Activated naive CD4-positive, alpha-beta T cell treated with anti-CD3 and anti-CD28 coated beads, Interleukin-2, amount 50 U/mL, for 16 hours (primary cell): Measurements from ENCODE around the gene ETV4.

ENCODE experiments used
- DNase-seq: peaks from one replicate; pipeline ENCODE4 v3.0.0-alpha.2; 2020

Gene ETV4

DNA sequence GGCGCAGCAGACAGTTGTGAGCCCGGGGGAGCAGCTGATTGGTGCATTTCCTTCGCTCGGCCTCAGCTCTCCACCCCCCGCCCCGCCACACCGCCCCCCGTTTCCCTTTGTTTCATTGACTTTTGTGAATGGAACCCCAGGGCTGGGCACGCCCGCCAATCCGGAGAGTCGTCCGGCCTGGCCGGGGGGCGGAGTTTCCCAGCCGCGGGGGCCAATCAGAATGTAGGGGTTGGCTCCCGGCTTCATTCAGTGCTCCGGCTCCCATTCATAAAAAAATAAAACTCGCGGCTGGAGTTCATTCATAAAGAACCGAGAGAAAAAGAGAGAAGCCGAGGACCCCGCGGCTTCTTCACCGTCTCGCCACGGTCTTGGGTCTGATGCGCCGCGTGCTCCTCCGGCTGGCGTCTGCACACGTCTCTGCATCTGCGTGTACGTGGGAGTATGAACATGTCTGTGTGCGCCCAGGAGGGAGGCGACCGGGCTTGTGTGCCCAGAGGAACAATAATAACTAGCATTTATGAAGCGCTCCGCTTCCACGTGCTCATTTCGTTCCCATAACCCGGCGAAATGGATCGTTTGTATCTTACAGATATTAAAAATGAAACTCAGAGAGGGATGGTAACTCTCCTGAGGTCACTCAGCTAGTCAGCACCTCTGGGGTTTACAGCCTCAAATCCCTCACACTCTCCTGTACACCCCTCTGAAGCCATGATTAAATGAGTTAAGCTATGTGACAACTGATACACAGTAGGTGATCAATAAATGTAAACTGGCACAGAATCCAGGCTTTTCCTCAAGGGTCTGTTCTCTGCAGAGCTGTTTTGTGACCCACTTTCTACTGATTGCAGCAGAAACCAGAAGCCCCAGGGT is at the start of gene ETV4:
ETV4 (minus strand) TSS at position 22 of the 870 bp plus-strand sequence. CDS start 723 bp downstream, outside the sequence.
- peak; percentile 93 for DNase-seq

DNA sequence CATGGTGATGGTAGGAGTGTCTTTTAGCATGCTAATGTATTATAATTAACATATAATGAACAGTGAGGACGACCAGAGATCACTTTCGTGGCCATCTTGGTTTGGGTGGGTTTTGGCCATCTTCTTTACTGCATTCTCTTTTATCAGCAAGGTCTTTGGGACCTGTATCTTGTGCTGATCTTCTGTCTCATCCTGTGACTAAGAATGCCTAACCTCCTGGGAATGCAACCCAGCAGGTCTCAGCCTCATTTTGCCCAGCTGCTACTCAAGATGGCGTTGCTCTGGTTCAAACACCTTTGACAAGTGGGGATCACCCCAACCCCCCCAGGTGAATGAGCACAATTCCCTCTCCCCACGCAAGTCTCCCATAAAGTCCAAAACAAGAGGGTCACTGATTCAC is 49.3 kb upstream of the ETV4 start:
- DNase-seq, result no peak

DNA sequence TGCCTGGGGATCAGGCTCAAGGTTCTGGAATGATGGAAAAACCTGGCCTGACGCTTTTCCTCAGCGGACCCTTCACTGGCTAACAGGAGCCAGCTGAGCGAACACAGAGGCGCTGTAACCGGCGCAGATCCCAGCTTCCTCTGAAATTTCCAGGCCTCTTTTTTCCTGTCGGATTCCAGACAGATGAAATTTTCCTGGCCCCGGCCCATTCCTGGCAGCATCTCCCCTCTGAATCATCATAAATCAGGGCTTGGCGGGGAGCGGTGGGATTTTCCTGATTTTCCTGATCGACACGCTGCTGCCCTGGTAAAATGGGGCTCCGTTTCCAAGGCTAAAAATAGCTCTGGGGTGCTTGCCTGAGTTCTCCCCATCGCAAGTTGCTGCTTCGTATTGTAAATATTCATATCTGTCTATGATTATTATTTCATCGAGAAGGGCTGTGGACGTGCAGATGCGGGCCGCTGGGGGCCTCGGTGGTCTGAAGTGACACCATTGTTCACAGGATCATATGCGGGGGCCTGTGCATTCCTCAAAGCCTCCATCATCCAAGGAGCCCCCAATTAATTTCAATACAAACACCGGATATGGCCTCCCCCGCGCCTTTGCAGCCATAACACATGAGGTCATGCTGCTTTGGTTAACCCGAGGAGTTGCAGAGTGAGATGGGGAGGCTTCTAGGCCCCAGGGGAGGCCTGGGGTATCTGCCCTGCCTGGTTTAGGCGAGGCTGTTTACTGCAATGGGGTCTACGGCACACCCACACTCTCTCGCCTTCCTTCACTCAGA is 45.8 kb upstream of the ETV4 start:
- no peak for DNase-seq

DNA sequence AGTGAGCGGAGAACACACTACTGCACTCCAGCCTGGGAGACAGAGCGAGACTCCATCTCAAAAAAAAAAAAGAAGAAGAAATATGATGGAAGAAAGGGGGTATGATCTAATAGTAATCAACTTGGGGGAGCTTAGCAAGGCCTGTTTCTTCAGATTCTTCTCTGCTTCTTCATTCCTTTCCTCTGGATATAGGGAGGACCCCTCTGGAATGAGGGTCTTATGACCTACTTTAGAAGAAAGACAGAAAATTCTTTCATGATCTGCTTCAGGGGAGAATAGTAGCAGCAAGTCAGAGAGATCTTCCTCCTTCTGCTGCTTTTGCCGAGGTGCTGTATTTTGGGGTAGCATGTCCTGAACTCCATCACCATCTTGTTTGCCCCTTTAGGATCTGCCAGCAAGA is 44.9 kb upstream of the ETV4 start:
- no peak for DNase-seq

DNA sequence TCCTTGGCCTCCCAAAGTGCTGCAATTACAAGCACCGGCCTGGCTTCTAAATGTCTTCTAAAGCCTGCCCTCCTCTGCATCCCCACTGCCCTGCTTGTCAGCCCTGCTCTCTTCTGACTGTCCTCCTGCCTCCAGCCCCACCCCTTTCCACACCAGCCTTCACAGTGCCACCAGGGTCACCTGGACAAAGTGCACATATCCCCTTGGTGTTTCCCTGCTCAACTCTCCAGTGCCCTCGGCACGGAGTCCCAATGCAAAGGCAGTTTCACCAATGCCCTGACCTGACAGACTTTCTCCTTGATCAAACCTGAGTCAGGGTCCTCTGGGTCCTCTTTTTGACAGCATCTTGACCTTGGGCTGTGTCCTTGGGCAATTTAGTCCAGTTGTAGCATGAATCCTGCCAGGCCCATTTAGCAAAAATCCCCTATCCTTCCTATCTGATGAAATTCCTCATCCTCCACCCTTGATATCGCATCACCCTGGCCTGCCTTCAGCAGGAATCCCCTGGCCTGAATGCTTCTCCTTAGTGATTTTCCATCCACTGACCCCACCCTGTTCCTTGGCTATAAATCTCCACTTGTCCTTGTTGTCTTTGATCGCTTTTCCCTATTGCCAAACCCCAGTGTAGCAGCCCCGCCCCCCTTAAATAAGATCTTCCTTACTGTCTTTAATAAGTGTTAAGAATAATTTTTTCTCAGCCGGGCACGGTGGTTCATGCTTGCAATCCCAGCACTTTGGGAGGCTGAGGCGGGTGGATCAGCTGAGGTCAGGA is 42.7 kb upstream of the ETV4 start:
- no peak for DNase-seq

DNA sequence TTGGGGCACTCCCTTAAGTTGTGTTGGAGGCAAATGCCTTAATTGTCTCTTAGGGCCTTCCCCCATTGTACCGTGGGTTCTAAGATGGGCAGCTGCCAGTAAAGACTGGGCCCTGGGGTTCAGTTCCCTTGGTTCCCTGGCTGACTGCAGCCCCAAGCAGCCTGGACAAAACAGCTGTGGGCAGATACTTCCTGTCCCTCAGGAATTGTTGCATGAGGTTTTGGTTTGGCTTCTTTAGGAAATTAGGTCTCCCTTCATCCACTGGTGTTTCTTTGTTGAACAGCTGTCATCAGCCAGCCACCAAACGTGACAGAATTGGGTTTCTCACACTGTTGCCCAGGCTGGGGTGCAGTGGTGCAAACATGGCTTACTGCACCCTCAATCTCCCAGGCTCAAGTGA is 42.0 kb upstream of the ETV4 start:
- DNase-seq, result no peak

DNA sequence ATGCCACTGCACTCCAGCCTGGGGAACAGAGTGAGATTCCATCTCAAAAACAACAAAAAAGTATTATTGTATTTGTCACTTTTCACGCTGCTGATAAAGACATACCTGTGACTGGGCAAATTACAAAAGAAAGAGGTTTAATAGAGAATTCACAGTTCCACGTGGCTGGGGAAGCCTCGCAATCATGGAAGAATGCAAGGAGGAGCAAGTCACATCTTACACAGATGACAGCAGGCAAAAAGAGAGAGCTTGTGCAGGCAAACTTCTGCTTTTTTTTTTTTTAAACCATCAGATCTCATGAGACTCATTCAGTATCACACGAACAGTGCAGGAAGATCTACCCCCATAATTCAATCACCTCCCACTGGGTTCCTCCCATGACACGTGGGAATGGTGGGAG is 41.5 kb upstream of the ETV4 start:
- no peak for DNase-seq

DNA sequence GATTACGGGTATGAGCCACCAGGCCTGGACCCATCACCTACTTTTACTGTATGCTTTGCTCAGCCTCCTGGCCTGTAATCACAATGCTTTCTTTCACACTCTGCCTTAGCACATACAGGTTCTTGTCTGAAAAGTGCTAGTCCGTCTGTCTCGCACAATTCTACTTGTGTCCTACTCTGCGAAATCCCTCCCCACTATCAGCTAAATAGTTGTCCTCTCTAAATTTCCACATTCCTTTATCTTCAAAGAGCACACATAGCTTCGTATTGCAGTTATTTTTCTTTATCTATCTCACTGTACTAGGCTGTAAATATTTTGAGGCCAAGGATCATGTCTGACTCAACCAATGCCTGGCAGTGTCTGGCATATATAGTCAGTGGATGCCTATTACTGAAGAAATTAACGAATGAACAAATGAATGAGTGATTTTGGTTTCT is 38.5 kb upstream of the ETV4 start:
- no peak for DNase-seq

DNA sequence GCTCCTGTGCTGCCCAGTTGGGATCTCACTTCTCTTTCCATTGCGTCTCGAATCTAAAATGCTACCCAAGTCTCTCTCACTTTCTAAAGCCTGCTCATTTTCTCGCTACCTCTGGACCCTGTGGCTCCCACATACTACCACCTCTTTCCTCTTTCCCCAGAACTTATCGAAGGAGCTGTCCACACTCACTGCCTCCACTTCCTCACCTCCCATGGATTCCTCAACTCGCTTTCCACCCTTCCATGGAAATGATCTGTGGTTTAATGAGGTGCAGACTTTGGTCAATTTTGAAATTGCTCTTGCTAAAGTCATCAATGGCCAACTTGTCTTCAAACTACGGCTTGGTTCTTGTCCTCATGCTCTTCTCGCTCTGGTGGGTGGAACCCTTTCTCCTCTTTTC is 37.2 kb upstream of the ETV4 start:
- DNase-seq, result no peak

DNA sequence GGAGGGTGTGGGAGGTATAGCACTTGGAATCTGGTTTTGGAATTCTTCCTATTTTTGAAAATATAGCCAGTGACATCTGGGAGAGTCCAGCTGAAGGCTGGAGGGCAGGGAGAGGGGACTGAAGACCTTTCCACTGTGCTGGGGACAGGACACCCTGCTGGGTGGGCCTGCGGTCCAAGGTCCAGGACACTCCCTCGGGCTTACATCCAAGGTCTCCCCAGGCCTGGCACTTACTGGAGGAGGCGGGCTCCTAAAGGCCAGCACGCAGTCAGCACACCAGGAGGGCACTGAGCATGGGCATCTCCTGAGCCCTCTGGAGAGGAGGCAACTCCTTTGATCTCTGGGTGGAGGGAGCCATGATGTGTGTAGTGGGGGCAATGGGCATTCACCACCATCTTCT is 35.5 kb upstream of the ETV4 start:
- DNase-seq, result no peak

DNA sequence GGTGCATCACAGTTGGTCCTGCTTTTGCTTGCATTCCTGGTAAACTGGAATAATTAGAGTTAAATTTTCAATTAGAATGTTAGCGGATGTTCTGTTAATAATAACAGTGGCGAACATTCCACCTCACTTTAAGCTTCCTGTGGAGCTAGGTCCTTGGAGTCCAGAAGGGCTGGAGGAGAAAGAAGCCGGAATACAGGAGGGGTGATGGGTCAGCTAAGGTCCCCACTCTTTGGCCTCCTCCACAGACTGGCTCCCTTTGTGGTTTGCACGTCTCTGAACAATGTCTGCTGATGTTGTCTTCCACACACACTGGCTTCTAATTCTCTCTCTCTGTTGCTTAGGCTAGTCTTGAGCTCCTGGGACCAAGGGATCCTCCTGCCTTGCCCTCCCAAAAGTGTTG is 35.0 kb upstream of the ETV4 start:
- no peak for DNase-seq

DNA sequence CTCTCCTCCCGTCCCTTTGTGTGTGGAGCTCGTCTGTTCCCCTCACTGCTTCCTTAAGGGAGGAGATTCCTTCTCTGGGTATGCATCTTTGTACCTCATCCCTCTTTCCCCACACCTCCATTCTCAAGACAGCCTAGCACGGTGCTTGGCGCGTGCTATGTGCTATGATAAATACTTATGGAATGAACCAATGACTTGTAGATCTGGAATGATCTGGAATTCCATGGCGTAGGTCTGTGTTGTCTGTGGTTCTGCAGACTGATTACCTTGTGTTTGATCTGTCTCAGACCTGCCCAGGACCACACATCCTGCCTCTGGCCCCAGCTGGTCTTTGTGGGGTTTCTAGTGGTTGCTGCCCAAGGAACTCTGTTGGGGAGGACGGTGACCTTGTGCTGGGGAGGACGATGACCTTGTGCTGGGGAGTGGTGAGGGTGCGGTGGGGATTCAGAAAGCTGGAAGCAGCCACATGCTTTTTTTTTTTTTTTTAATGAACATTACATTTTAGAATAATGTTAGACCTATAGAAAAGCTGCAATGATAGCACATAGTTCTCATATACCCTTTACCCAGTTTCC is 33.5 kb upstream of the ETV4 start:
- DNase-seq, result no peak

DNA sequence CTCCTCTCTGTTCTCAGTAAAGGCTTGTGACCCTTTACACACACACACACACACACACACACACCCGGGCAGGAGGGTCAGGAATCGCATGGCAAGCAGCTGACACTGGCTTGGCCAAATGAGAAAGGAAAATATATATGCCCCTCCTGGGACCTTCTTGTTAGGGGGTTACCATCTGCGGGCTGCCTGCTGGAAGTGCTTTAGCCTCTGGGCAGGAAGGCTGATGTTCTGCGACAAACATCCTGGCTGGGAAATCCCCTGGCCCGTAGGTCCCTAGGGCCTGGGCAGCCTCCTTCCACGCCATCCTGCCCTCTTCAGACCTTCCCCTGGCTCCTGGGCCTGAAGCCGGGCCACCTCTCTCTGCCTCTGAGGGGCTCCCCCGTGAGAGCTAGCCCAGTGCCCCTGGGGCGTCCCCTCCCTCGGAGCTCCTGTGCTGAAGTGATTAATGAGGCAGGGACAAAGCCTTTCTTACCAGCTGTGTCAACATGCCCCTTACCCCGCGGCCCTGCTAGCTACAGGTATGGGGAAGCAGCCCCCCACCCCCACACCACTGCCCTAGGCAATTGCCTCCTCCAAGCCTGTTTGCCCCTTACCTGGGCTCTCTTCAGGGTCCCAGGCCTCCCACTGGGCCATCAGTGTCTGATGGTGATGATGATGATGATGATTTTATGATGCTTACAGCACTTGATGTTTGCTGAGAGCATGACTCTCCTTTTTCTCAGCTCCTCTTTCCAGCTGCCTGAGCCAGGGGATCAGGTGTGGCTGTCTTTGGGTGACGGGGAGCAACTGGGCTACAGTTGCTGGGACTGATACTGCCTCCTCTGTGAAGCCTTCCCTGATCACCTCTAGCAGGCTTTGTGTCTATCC is 32.8 kb upstream of the ETV4 start:
- peak; percentile 11 for DNase-seq

DNA sequence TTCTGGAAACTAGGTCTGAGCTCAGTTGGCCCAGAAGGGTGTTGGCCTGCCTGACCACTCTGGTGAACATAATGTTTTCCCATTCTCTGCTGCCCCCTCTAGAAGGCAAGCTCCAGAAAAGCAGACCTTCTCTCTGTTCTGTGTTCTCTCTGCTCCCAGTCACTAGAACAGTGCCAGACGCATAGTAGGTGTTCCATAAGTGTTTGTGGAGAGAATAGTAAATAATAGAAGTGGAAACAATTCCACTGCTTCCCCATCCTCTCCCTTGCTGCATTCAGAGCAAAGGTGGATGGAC is 32.2 kb upstream of the ETV4 start:
- no peak for DNase-seq

DNA sequence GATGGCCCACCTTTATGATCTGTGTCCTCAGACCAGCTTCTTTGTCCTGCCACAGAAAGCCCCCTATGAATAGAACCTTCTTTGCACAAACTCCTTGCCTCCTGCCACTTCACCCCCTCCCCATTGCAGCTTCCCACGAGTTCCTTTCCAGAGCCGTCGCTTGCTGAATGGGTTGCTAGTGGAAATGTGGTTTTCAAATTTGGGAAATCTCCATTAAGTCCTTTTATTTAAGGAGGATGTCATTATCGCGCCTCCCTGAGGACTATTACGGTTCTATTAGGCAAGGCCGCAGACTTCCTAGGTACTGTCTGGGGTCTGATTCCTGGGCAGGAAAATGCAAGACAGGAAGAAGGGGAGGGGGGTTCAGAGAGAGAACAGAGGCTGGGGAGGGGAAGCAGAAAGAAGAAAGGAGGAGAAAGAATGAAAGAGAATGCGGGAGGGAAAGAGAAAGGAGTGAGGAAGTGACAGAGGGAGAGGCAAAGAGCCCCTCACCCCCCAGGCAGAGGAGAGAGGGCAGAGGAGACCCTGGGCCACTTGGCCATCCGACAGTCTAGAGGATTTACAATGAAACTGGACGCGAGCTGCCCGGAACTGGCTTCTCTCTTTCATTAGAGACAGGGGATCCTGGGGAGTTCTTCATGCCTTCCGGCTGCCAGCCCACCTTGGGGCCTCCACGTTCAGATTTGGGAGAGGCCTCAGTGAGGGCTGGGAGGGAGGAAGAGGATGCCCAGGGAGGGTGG is 31.7 kb upstream of the ETV4 start:
- no peak for DNase-seq

DNA sequence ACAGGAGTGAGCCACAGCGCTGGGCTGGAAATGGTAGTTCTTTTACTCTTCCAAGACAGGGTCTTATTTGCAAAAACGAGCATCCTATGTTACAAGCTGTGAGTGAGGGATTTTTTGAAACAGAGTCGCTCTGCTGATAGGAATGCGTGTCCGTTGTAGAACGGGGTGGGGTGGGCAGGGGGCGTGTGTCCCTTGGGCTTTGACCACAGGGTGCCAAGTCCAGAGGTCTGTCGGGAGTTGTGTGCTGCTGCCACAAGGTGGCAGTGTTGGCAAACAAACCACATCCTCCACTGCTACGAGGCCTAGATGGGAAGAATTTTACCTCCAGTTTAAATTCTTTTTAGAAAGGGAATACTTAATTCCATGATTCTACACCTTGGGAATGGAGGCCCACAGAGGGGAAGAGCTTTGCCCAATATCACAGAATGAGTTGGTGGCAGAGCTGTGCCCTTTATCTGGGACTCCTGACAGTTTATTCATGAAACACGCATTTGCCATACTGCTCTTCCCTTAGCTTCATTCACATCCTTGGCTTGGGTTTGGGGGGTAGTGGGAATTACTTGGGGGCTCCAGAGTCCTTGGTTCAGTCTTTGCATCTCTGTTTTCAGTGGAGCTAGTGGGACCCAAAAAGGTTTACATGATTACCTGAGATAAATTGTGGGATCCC is 30.6 kb upstream of the ETV4 start:
- DNase-seq, result peak; percentile 58

DNA sequence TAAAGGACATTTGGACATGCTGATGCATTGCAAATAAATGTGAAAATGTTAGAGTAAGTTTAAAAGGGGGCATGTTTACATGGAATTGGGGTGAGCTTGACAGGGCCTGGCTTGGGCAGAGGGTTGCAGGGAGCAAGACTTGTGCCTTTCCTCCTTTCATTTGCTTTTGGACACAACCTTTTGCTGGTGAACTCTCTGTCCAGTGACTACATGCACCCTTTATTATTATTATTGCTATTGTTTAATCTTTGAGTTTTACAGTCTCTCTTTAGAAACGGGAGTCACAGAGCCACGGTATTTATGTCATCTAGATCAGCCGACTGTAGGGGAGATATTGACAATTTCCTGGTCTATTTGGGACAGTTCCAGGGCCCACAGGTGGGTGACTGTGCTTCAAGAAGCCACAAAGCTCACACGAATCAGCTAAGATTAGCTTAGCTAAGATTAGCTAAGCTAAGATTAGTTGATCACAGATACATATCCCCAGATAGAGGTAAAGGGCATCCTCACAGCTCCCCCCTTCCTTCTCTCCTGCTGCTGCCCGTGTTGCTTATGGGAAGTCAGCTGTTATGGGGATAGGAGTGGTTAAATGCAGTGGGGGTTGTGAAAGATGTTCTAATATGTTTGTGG is 28.9 kb upstream of the ETV4 start:
- DNase-seq, result no peak

DNA sequence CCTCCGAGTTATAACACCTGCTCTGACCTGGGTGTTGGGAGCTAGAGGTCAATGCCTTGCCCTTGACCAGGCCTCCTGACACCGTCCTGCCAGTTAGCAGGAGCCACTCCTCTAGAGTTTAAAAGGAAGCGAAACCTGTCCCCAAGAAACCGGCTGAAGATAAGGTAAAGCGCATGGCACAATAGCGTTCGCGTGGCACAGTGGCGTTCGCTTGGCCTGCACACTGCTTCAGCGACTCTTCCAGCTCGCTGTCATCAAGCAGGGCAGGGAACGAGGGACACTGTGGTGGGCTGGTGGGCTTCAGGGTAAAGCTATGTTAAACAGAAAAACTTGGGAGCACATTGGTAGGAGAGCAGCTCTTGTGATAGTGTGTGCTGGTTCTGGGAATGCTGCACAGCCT is 28.2 kb upstream of the ETV4 start:
- no peak for DNase-seq

DNA sequence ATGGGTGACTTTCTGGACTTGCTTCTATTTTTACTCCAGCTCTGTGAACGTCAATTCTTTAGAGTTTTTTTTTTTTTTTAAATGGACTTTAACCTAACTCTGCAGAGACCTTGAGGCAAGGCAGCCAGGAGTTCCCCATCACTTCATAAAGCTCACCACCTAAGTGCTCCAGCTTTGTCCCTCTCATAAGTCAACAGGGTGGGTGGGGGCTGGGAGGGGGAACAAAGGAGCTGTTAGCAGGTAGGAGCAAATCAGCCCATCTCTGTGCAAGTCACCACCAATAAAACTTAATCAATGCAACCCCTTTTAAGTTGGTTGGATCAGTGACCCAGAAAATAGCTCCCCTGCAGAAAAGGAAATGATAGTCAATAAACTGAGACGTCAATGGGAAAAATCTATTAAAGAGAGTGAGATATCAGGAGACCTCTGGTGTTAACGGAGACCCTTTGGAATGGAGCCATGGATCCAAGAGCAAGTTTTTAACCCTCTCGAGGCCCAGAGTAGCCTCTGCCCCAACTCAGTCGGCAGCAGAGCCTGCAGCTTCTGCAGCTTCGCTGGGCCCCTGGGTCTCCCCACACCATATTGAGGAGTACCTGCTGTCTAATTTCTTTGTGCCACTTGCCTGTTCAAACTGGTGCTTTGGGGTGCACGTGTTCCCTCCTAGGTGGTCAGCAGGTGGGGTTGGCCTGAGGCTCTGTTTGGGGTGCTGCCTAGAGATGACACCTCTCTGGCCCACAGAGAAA is 27.6 kb upstream of the ETV4 start:
- no peak for DNase-seq
